Glutamatergic neuron (in vitro differentiated cells): ENCODE data around the gene CNTRL. TPM values are rescaled to one million over a fixed set of nuclear protein-coding genes. Genes with fewer than 3 reads are reported as not detected.

Source experiments
- DNase-seq: peaks from one replicate; pipeline ENCODE4 v3.0.0; 2022
- H3K27ac Mint-ChIP-seq: one replicate; pipeline ENCODE4 v1.8.0; 2020; ENCODE audit warnings: mild to moderate bottlenecking, mixed read lengths, inconsistent platforms; ENCODE audit not compliant: unreplicated experiment
- H3K27me3 Mint-ChIP-seq: one replicate; pipeline ENCODE4 v1.8.0; 2020; ENCODE audit warnings: mild to moderate bottlenecking, moderate library complexity, mixed read lengths, inconsistent platforms; ENCODE audit not compliant: unreplicated experiment
- H3K36me3 Mint-ChIP-seq: one replicate; pipeline ENCODE4 v1.8.0; 2020; ENCODE audit warnings: mild to moderate bottlenecking, mixed read lengths, inconsistent platforms; ENCODE audit not compliant: unreplicated experiment
- H3K4me1 Mint-ChIP-seq: one replicate; pipeline ENCODE4 v1.8.0; 2020; ENCODE audit warnings: mild to moderate bottlenecking, low read depth, mixed read lengths, inconsistent platforms; ENCODE audit not compliant: unreplicated experiment
- H3K4me3 Mint-ChIP-seq: one replicate; pipeline ENCODE4 v1.8.0; 2020; ENCODE audit warnings: mild to moderate bottlenecking, mixed read lengths, inconsistent platforms; ENCODE audit not compliant: unreplicated experiment
- H3K9me3 Mint-ChIP-seq: one replicate; pipeline ENCODE4 v1.8.0; 2020; ENCODE audit warnings: mild to moderate bottlenecking, moderate library complexity, mixed read lengths, inconsistent platforms; ENCODE audit not compliant: unreplicated experiment
- total RNA-seq: library from RNA; stranded (reverse); fragmentation: NEBNext Ultra II Directional; extraction: Animal tissue kit (Norgen Biotek cat#: 25700); gene quantifications from one replicate; pipeline ENCODE4 v1.2.1, GENCODE V29; 2021; ENCODE audit not compliant: unreplicated experiment
- TF ChIP-seq, protein P1 (sequence below): fragments of 200-600 bp; sonication (generic); IDR thresholded peaks from one replicate; pipeline ENCODE4 v1.5.0; 2021; ENCODE audit not compliant: partially characterized antibody, unreplicated experiment

The CNTRL gene
- total RNA-seq, 1 donor from 2014 or later, result 9.5 TPM

DNA sequence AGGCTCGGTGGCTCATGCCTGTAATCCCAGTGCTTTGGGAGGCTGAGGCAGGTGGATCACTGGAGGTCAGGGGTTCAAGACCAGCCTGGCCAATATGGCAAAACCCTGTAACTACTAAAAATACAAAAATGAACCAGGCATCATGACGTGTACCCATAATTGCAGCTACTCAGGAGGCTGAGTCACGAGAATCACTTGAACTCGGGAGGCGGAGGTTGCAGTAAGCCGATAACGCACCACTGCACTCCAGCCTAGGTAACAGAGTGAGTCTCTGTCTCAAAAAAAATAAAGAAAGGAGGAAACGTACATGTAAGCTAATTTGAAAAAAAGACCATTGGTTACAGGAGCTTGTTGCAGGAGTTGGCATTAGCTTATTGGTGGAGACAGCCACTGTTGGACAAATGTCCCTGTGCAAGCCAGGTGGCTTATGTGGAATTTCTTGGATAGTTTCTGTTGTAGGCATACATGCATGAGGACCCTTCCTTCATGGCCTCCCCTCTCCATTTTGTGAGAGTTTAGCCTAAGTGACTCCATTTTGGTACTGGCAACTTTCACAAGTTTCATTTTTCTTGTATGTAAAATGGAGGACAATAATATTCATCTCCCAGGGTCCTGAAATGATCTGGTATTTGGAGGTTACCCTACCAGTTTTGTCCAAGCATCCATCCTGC lies 143.7 kb downstream of the CNTRL start:
- H3K27ac Mint-ChIP-seq, result no peak overlapping the region
- H3K9me3 Mint-ChIP-seq, result no peaks in the 10 kb centered on the region
- peaks cover 2% of the 10 kb centered on the region for H3K27me3 Mint-ChIP-seq
- H3K4me3 Mint-ChIP-seq, result no peak overlapping the region
- DNase-seq, result no peak
- H3K4me1 Mint-ChIP-seq, result peaks cover 11% of the 10 kb centered on the region
- TF ChIP-seq, protein P1, sequence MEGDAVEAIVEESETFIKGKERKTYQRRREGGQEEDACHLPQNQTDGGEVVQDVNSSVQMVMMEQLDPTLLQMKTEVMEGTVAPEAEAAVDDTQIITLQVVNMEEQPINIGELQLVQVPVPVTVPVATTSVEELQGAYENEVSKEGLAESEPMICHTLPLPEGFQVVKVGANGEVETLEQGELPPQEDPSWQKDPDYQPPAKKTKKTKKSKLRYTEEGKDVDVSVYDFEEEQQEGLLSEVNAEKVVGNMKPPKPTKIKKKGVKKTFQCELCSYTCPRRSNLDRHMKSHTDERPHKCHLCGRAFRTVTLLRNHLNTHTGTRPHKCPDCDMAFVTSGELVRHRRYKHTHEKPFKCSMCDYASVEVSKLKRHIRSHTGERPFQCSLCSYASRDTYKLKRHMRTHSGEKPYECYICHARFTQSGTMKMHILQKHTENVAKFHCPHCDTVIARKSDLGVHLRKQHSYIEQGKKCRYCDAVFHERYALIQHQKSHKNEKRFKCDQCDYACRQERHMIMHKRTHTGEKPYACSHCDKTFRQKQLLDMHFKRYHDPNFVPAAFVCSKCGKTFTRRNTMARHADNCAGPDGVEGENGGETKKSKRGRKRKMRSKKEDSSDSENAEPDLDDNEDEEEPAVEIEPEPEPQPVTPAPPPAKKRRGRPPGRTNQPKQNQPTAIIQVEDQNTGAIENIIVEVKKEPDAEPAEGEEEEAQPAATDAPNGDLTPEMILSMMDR, result no peak
- no peaks in the 10 kb centered on the region for H3K36me3 Mint-ChIP-seq

DNA sequence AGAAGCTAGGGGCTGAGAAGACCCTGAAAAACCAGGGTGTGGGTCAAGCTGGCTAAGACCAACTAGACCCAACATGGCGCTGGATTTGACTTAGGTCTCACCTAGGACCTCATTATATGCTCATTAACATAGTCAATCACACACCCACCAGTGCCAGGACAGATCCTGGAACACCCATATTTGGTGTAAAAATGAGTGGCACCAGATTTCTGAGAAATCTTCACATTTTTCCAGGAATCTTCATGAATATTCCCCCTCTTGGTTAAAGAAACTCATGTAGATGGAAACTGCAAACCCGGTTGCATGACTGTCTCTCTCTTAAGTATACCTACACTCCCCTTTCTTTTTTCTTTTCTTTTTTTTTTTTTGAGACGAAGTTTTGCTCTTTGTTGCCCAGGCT lies 144.8 kb downstream of the CNTRL start:
- H3K27me3 Mint-ChIP-seq, result no peaks in the 10 kb centered on the region
- H3K4me3 Mint-ChIP-seq, result no peak overlapping the region

DNA sequence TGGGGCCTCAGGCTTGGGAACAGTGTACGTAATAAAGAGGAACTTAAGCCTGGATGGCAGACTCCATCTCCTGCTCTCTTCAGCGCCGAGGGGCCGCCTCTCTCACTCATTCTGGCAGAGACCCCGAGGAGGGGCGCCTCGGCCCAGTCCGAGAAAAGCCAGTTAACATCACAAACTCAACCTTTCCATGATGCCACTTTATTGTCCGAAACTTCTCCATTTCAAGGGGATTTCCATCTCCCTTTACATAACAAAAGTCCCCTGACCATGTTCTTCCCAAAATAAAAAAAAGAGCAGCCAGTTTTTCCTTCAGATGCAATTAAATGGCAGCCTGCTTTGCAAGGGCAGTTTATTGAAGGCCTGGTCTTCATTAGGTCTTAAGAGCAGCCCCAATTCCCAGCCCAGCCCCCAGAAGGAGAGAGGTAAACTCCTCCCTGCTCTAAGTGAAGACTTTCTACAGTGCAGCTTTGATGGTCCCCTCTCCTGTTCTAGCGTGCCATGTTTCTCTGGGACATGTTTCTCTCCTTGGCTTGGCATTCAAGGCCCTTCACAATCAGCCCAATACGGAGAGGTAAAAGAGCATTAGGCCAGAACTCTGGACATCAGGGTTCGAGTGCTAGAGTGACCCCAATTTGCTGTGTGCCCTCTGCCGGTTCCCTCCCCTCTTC lies 146.4 kb downstream of the CNTRL start:
- DNase-seq, result peak; percentile 22
- H3K27me3 Mint-ChIP-seq, result no peaks in the 10 kb centered on the region

More for the DNA sequence above, 144.8 kb downstream of the CNTRL start:
- Mint-ChIP-seq H3K4me1 (peaks cover 11% of the 10 kb centered on the region), H3K36me3 (no peaks in the 10 kb centered on the region), H3K9me3 (no peaks in the 10 kb centered on the region), H3K27ac (no peak overlapping the region)
- DNase-seq, result no peak
- TF ChIP-seq, protein P1, result no peak

DNA sequence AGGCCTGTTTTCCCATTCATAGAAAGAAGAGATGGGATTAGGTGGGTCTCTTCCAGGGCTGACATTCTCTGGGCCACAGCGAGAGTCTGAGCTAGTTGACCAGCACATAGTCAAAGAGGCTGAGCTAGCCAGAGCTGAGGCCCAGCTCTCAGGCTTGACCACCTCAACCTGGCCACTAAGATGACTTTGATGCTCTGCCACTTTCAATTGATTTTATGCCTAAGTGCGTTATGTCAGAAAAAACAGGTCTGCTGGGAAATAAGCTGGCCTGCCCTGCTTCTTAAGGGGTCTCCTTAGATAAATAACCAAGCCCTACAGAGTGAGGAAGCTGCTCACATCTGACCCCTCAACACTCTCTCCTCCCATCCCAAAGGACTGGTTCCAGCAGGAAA lies 146.9 kb downstream of the CNTRL start:
- no peaks in the 10 kb centered on the region for H3K9me3 Mint-ChIP-seq
- TF ChIP-seq, protein P1, result no peak
- H3K36me3 Mint-ChIP-seq, result no peaks in the 10 kb centered on the region
- DNase-seq, result no peak
- H3K27ac Mint-ChIP-seq, result no peak overlapping the region
- H3K4me3 Mint-ChIP-seq, result no peak overlapping the region
- H3K27me3 Mint-ChIP-seq, result no peaks in the 10 kb centered on the region
- peaks cover 11% of the 10 kb centered on the region for H3K4me1 Mint-ChIP-seq

More for the DNA sequence above, 146.4 kb downstream of the CNTRL start:
- Mint-ChIP-seq H3K27ac (no peak overlapping the region), H3K9me3 (no peaks in the 10 kb centered on the region), H3K4me3 (no peak overlapping the region), H3K36me3 (no peaks in the 10 kb centered on the region), H3K4me1 (peaks cover 11% of the 10 kb centered on the region)
- TF ChIP-seq, protein P1, result no peak
